ENCODE measurements around the gene TRPM6. TPM values are rescaled to one million over a fixed set of nuclear protein-coding genes. Genes with fewer than 3 reads are reported as not detected.

The TRPM6 gene
- total RNA-seq, result 0.09 TPM in 1 of 2 replicates, not detected in the other

GRCh38 chr9:74887041-74887980, at the start of gene TRPM6:
Gene TRPM6 (minus strand): TSS chr9:74887921. CDS start chr9:74887856, 65 bp downstream.

Other genes starting within 250 kb of the TRPM6 start
- 3.0 and 5.4 TPM in 2 replicates for gene C9orf40, start 65.0 kb upstream of the TRPM6 start, total RNA-seq
- gene CARNMT1, start 140.4 kb upstream of the TRPM6 start, total RNA-seq, result 44.2 and 49.5 TPM in 2 replicates
- 20.2 and 21.2 TPM in 2 replicates for gene NMRK1, start 200.2 kb upstream of the TRPM6 start, total RNA-seq
- 42.5 and 46.6 TPM in 2 replicates for gene OSTF1, start 200.6 kb upstream of the TRPM6 start, total RNA-seq

All from smooth muscle cell of the umbilical artery (primary cell).